Astrocyte (in vitro differentiated cells and primary cell): ENCODE data around the gene PSD4. TPM values are rescaled to one million over a fixed set of nuclear protein-coding genes. Genes with fewer than 3 reads are reported as not detected.

Experiments used
- DNase-seq: peaks from one replicate; pipeline ENCODE4 v3.0.0-alpha.2; 2010; ENCODE audit warnings: low read depth
- FAIRE-seq: peaks from 2 replicates; lab custom pipeline; 2011; peaks lifted over from hg19 to GRCh38; lab: Jason Lieb, UNC
- H2AFZ ChIP-seq: 2 replicates; pipeline ENCODE4 v1.6.0; 2012; ENCODE audit warnings: low read depth, low read length, inconsistent platforms
- H3K27ac ChIP-seq: 2 replicates; pipeline ENCODE4 v1.5.1; 2011; ENCODE audit warnings: low read depth, low read length, inconsistent platforms
- H3K27me3 ChIP-seq: 2 replicates; pipeline ENCODE4 v1.6.0; 2011; ENCODE audit warnings: low read length, inconsistent platforms; ENCODE audit not compliant: insufficient read depth
- H3K36me3 ChIP-seq: 2 replicates; pipeline ENCODE4 v1.5.1; 2011; ENCODE audit warnings: low read length, inconsistent platforms; ENCODE audit not compliant: insufficient read depth
- H3K4me1 ChIP-seq: 2 replicates; pipeline ENCODE4 v1.5.1; 2011; ENCODE audit warnings: low read length, inconsistent platforms; ENCODE audit not compliant: insufficient read depth
- H3K4me2 ChIP-seq: 2 replicates; pipeline ENCODE4 v1.6.0; 2012; ENCODE audit warnings: low read length, inconsistent platforms
- H3K4me3 ChIP-seq: 2 replicates; pipeline ENCODE4 v1.5.1; 2011; ENCODE audit warnings: low read depth, mild to moderate bottlenecking, low read length, inconsistent platforms; ENCODE audit not compliant: insufficient read depth
- H3K79me2 ChIP-seq: 2 replicates; pipeline ENCODE4 v1.6.0; 2012; ENCODE audit warnings: mild to moderate bottlenecking, low read length, inconsistent platforms; ENCODE audit not compliant: insufficient read depth
- H3K9ac ChIP-seq: 2 replicates; pipeline ENCODE4 v1.6.0; 2012; ENCODE audit warnings: mild to moderate bottlenecking, low read length, inconsistent platforms
- H3K9me3 ChIP-seq: 2 replicates; pipeline ENCODE4 v1.5.1; 2012; ENCODE audit warnings: low read depth, mild to moderate bottlenecking, low read length, inconsistent platforms; ENCODE audit not compliant: insufficient read depth
- H4K20me1 ChIP-seq: 2 replicates; pipeline ENCODE4 v1.6.0; 2012; ENCODE audit warnings: low read length, inconsistent platforms; ENCODE audit not compliant: insufficient read depth
- H3K27ac Mint-ChIP-seq: one replicate; pipeline ENCODE4 v1.8.0; 2021; ENCODE audit warnings: mild to moderate bottlenecking, mixed read lengths; ENCODE audit not compliant: unreplicated experiment
- H3K27me3 Mint-ChIP-seq: one replicate; pipeline ENCODE4 v1.8.0; 2021; ENCODE audit warnings: low read depth, mixed read lengths; ENCODE audit not compliant: unreplicated experiment
- H3K36me3 Mint-ChIP-seq: one replicate; pipeline ENCODE4 v1.8.0; 2021; ENCODE audit warnings: low read depth, mixed read lengths; ENCODE audit not compliant: unreplicated experiment
- H3K4me1 Mint-ChIP-seq: one replicate; pipeline ENCODE4 v1.8.0; 2021; ENCODE audit warnings: low read depth, mixed read lengths; ENCODE audit not compliant: unreplicated experiment
- H3K4me3 Mint-ChIP-seq: one replicate; pipeline ENCODE4 v1.8.0; 2021; ENCODE audit warnings: mild to moderate bottlenecking, moderate library complexity, mixed read lengths; ENCODE audit not compliant: unreplicated experiment
- H3K9me3 Mint-ChIP-seq: one replicate; pipeline ENCODE4 v1.8.0; 2021; ENCODE audit warnings: mild to moderate bottlenecking, mixed read lengths; ENCODE audit not compliant: unreplicated experiment
- CTCF ChIP-seq: IDR thresholded peaks from 2 replicates; pipeline ENCODE4 v1.5.1; 2011; ENCODE audit warnings: low read depth, mild to moderate bottlenecking, inconsistent platforms, low read length, moderate library complexity; ENCODE audit not compliant: insufficient read depth
- EZH2 ChIP-seq: IDR thresholded peaks from 2 replicates; pipeline ENCODE4 v1.6.1; 2012; ENCODE audit warnings: mild to moderate bottlenecking, low read length, inconsistent platforms; ENCODE audit not compliant: insufficient read depth
- total RNA-seq: library from RNA; stranded (reverse); gene quantifications from 2 replicates; pipeline ENCODE4 v1.2.1, GENCODE V29; 2021

The PSD4 gene
- total RNA-seq, 1 donor from 2014 or later: 4.0 TPM

- peaks cover 37% of the 10 kb centered on the region for H3K4me1 Mint-ChIP-seq
- peaks cover 2% of the 10 kb centered on the region for H3K27me3 Mint-ChIP-seq
- no peak overlapping the region for H3K4me3 ChIP-seq
- no peaks in the 10 kb centered on the region for H3K79me2 ChIP-seq
- H4K20me1 ChIP-seq: no peaks in the 10 kb centered on the region
- no peaks in the 10 kb centered on the region for H3K36me3 ChIP-seq
- H3K27me3 ChIP-seq: no peaks in the 10 kb centered on the region
- no peak overlapping the region for H3K4me2 ChIP-seq
- peaks cover 37% of the 10 kb centered on the region for H3K4me1 ChIP-seq
- no peaks in the 10 kb centered on the region for H3K9me3 ChIP-seq
- no peak for TF ChIP-seq EZH2
- TF ChIP-seq CTCF: no peak
- H3K9ac ChIP-seq: no peak overlapping the region
- no peak overlapping the region for H2AFZ ChIP-seq
- FAIRE-seq (no peak), DNase-seq (no peak)
- H3K27ac Mint-ChIP-seq: no peak overlapping the region
- peaks cover 5% of the 10 kb centered on the region for H3K9me3 Mint-ChIP-seq
- H3K27ac ChIP-seq: no peak overlapping the region
- H3K36me3 Mint-ChIP-seq: peaks cover 2% of the 10 kb centered on the region
- H3K4me3 Mint-ChIP-seq: no peak overlapping the region
These were observed 40.4 kb downstream of the PSD4 start for GRCh38 chr2:113214141-113214540.

DNA sequence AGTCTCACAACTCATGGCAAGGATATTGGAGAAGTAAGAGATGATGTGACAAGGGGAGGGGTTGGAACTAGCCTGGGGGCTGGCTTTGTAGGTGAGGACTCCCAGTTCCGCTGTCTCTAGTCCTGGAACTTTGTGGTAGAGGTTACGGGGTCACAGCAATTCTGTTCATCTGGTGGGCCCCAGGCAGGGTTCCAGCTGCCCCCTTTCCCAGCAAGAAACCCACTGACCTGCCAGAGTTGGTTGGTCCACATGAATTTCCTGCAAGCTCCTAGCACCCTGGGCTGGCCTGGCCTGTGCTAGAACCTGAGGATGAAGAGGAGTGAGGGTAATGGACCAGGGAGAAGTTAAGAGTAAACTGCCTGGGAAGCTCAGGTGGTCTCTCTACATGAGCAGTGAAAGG lies 41.3 kb downstream of the PSD4 start:
- no peak overlapping the region for H3K9ac ChIP-seq
- no peak overlapping the region for H2AFZ ChIP-seq
- H3K27me3 Mint-ChIP-seq: peaks cover 2% of the 10 kb centered on the region
- H3K4me3 ChIP-seq: no peak overlapping the region
- H3K27me3 ChIP-seq: no peaks in the 10 kb centered on the region
- H3K36me3 Mint-ChIP-seq: peaks cover 2% of the 10 kb centered on the region
- no peaks in the 10 kb centered on the region for H3K36me3 ChIP-seq
- TF ChIP-seq EZH2: no peak
- no peak for TF ChIP-seq CTCF
- no peak for FAIRE-seq
- H3K4me1 Mint-ChIP-seq: peaks cover 34% of the 10 kb centered on the region
- no peaks in the 10 kb centered on the region for H4K20me1 ChIP-seq
- no peaks in the 10 kb centered on the region for H3K79me2 ChIP-seq
- peaks cover 42% of the 10 kb centered on the region for H3K4me1 ChIP-seq
- H3K27ac Mint-ChIP-seq: no peak overlapping the region
- H3K27ac ChIP-seq: no peak overlapping the region
- H3K4me2 ChIP-seq: no peak overlapping the region
- H3K9me3 Mint-ChIP-seq: peaks cover 5% of the 10 kb centered on the region
- no peak for DNase-seq
- H3K4me3 Mint-ChIP-seq: no peak overlapping the region
- H3K9me3 ChIP-seq: no peaks in the 10 kb centered on the region

- H3K27ac ChIP-seq: no peak overlapping the region
- Mint-ChIP-seq H3K4me1 (peaks cover 26% of the 10 kb centered on the region), H3K36me3 (peaks cover 2% of the 10 kb centered on the region), H3K9me3 (peaks cover 5% of the 10 kb centered on the region), H3K27ac (no peak overlapping the region), H3K4me3 (no peak overlapping the region), H3K27me3 (peaks cover 2% of the 10 kb centered on the region)
- DNase-seq: no peak
- no peaks in the 10 kb centered on the region for H3K79me2 ChIP-seq
- no peaks in the 10 kb centered on the region for H3K36me3 ChIP-seq
- H3K4me3 ChIP-seq: no peak overlapping the region
- TF ChIP-seq EZH2 (no peak), CTCF (no peak)
- H3K9ac ChIP-seq: no peak overlapping the region
- H3K4me2 ChIP-seq: no peak overlapping the region
- no peaks in the 10 kb centered on the region for H3K27me3 ChIP-seq
- no peaks in the 10 kb centered on the region for H3K9me3 ChIP-seq
- no peak overlapping the region for H2AFZ ChIP-seq
- FAIRE-seq: no peak
- H4K20me1 ChIP-seq: no peaks in the 10 kb centered on the region
- peaks cover 35% of the 10 kb centered on the region for H3K4me1 ChIP-seq
These were observed 42.5 kb downstream of the PSD4 start for GRCh38 chr2:113216321-113216720.
